Mesenteric fat pad (tissue), 1 donor: ENCODE results near the gene ANAPC2. TPM values are rescaled to one million over a fixed set of nuclear protein-coding genes. Genes with fewer than 3 reads are reported as not detected.
A peak's percentile ranks its signal among the peaks of the same experiment; 100 is the strongest.

Experiments used
- DNase-seq: peaks from one replicate; pipeline ENCODE4 v3.0.0-alpha.2; 2020; ENCODE audit warnings: low spot score
- total RNA-seq: library from RNA; stranded (reverse); fragmentation: NEBNext Ultra II Directional; extraction: Animal tissue kit (Norgen Biotek cat#: 25700); gene quantifications from one replicate; pipeline ENCODE4 v1.2.1, GENCODE V29; 2021
- donor health status: DM: yes; HTN: yes; CAD: no.

Gene ANAPC2
- total RNA-seq, 1 donor from 2014 or later, result 39.3 TPM

GRCh38 chr9:137227853-137228505 lies 39.6 kb upstream of the ANAPC2 start:
- DNase-seq, result no peak

- DNase-seq, result no peak
Measured at GRCh38 chr9:137227054-137227852, 38.9 kb upstream of the ANAPC2 start, which contains the start of gene RNF224. Gene RNF224 (plus strand): TSS chr9:137227502. CDS start chr9:137228336, 834 bp downstream.

- DNase-seq, result no peak
Measured at GRCh38 chr9:137226338-137227053, 38.1 kb upstream of the ANAPC2 start.

GRCh38 chr9:137225699-137226331 lies 37.5 kb upstream of the ANAPC2 start:
- DNase-seq, result no peak

- no peak for DNase-seq
Measured at GRCh38 chr9:137224830-137225694, 36.7 kb upstream of the ANAPC2 start, which contains the start of gene CYSRT1. Gene CYSRT1 (plus strand): TSS chr9:137225174. CDS start chr9:137225622, 448 bp downstream.

GRCh38 chr9:137223078-137223970 lies 35.0 kb upstream of the ANAPC2 start:
- peak; percentile 98 for DNase-seq

- no peak for DNase-seq
Measured at GRCh38 chr9:137222190-137223077, 34.1 kb upstream of the ANAPC2 start, which contains the start of gene RNF208. Gene RNF208 (minus strand): TSS chr9:137222240. CDS start chr9:137221212, 1,028 bp downstream.

GRCh38 chr9:137221506-137222111 lies 33.2 kb upstream of the ANAPC2 start:
- DNase-seq, result no peak

- no peak for DNase-seq
Measured at GRCh38 chr9:137221095-137221505, 32.7 kb upstream of the ANAPC2 start.

GRCh38 chr9:137220317-137221094 lies 32.1 kb upstream of the ANAPC2 start:
- DNase-seq, result no peak

GRCh38 chr9:137219757-137220316 lies 31.5 kb upstream of the ANAPC2 start:
- no peak for DNase-seq

GRCh38 chr9:137218754-137219271 lies 30.5 kb upstream of the ANAPC2 start:
- no peak for DNase-seq

GRCh38 chr9:137218212-137218753 lies 29.9 kb upstream of the ANAPC2 start:
- no peak for DNase-seq

- no peak for DNase-seq
Measured at GRCh38 chr9:137217276-137218211, 29.2 kb upstream of the ANAPC2 start.
